Measurements from ENCODE around the gene WASF2.
A peak's percentile ranks its signal among the peaks of the same experiment; 100 is the strongest.

- no peak for TF ChIP-seq CTCF (conservative IDR thresholded peaks at IDR 0.05; ENCODE audit: low read depth, low read length)
- TF ChIP-seq FOS (IDR thresholded peaks at IDR 0.05; ENCODE audit: low read depth, low read length), result no peak
- no peak for TF ChIP-seq MXI1 (IDR thresholded peaks at IDR 0.05; ENCODE audit: borderline replicate concordance, low read depth, low read length)
- TF ChIP-seq CEBPB (IDR thresholded peaks at IDR 0.05; ENCODE audit: low read depth, low read length), result no peak
- TF ChIP-seq RAD21 (IDR thresholded peaks at IDR 0.05; ENCODE audit: low read length), result no peak
- TF ChIP-seq POLR2A (IDR thresholded peaks at IDR 0.05; ENCODE audit: low read depth, low read length), result no peak
- no peak for TF ChIP-seq USF2 (IDR thresholded peaks at IDR 0.05; ENCODE audit: low read depth, low read length)
- TF ChIP-seq CHD1 (IDR thresholded peaks at IDR 0.05; ENCODE audit: low read depth, low read length), result 0 out of 2 replicates have a peak, but pooled peaks have one; percentile 40
Measured at GRCh38 chr1:27366113-27366410, 123.9 kb downstream of the WASF2 start.
